Measurements from ENCODE around the gene IGF1R. TPM values are rescaled to one million over a fixed set of nuclear protein-coding genes. Genes with fewer than 3 reads are reported as not detected.

IGF1R gene
- total RNA-seq, 1 experiment from 2014 or later = 0.56 TPM

- H3K27me3 ChIP-seq (ENCODE audit: low read length) = no peaks in the 10 kb centered on the region
- no peak overlapping the region for H3K4me3 ChIP-seq (ENCODE audit: low read length)
- no peak for DNase-seq
- H3K4me2 ChIP-seq (ENCODE audit: low read depth, low read length, poor library complexity, severe bottlenecking) = no peak overlapping the region
- H3K9me3 ChIP-seq (ENCODE audit: low read length) = no peaks in the 10 kb centered on the region
- H3K79me2 ChIP-seq (ENCODE audit: low read length) = no peaks in the 10 kb centered on the region
- no peak overlapping the region for H2AFZ ChIP-seq (ENCODE audit: low read length)
- H3K36me3 ChIP-seq (ENCODE audit: insufficient read depth, low read length) = no peaks in the 10 kb centered on the region
- no peak overlapping the region for H3K27ac ChIP-seq (ENCODE audit: low read length)
- no peaks in the 10 kb centered on the region for H3K4me1 ChIP-seq (ENCODE audit: low read length)
- no peak overlapping the region for H3K9ac ChIP-seq (ENCODE audit: low read length)
- no peaks in the 10 kb centered on the region for H3K9me2 ChIP-seq (replicated peaks; ENCODE audit: insufficient read depth, low read length)
- H4K20me1 ChIP-seq (ENCODE audit: insufficient read depth, low read depth, low read length) = no peaks in the 10 kb centered on the region
These were observed 229.8 kb downstream of the IGF1R start for GRCh38 chr15:98878172-98878571.

DNA sequence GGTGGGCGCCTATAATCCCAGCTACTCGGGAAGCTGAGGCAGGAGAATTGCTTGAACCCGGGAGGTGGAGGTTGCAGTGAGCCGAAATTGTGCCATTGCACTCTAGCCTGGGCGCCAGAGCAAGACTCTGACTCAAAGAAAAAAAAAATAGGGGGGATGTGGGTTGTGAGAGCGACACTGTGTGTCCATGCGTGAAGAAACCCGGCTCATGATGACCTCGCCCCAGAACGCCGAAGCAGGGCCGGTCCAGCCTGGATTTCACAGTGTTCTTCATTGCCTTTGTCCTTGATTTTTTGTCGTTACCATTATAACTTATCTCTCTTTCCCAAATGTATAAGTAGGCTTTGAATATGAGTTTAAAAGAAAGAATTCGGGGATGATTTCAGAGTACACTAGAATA, 230.5 kb downstream of the IGF1R start:
- no peak overlapping the region for H3K27ac ChIP-seq (ENCODE audit: low read length)
- no peaks in the 10 kb centered on the region for H3K79me2 ChIP-seq (ENCODE audit: low read length)

DNA sequence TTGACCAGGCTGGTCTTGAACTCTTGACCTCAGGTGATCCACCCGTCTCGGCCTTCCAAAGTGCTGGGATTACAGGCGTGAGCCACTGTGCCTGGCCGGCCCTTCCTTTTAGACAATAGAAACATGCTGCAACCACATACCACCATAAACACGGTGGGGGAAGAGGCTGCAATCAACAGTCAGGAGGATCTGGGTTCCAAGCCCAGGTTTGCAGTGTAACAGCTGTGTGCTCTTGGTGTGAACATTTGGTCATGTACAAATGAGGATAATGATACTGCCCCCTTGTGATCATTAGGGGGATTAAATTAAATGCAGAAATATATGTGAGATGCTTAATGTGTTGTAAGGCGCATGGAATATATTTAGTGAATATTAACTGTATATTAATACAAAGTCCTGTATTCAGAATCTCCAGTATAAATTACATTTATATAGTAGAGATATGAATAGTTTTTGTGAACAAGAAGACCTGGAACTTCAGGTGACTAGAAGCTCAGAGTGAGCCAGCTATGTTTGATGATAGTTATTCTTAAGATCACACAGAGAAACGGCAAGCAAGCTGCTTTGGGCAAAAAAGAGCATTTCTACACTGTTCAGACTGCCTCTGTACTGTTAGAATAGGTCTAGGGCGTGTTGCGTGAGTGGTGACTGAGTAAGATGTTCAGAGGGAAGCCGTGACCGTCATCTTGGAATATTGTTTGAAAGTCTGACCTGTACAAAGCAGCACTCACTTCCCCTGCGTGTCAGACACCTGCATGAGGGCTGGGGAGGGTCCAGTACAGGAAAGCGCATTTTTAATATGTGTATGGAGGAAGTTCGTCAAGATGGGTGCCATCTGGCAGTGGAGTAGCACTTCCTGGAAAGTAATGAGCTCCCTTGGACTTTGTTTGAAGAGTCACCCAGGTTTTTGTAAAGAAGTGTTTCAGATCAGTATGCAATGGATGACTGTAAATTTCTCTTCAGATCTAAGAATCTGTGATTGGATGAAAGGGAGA, 233.5 kb downstream of the IGF1R start:
- no peak overlapping the region for H2AFZ ChIP-seq (ENCODE audit: low read length)
- no peak overlapping the region for H3K4me2 ChIP-seq (ENCODE audit: low read depth, low read length, poor library complexity, severe bottlenecking)
- no peak overlapping the region for H3K4me3 ChIP-seq (ENCODE audit: low read length)
- no peaks in the 10 kb centered on the region for H3K4me1 ChIP-seq (ENCODE audit: low read length)
- peak; percentile 78 for DNase-seq
- no peaks in the 10 kb centered on the region for H3K9me3 ChIP-seq (ENCODE audit: low read length)
- no peaks in the 10 kb centered on the region for H4K20me1 ChIP-seq (ENCODE audit: insufficient read depth, low read depth, low read length)
- no peaks in the 10 kb centered on the region for H3K27me3 ChIP-seq (ENCODE audit: low read length)
- H3K79me2 ChIP-seq (ENCODE audit: low read length) = no peaks in the 10 kb centered on the region
- H3K27ac ChIP-seq (ENCODE audit: low read length) = no peak overlapping the region
- no peak overlapping the region for H3K9ac ChIP-seq (ENCODE audit: low read length)
- H3K9me2 ChIP-seq (replicated peaks; ENCODE audit: insufficient read depth, low read length) = no peaks in the 10 kb centered on the region
- H3K36me3 ChIP-seq (ENCODE audit: insufficient read depth, low read length) = no peaks in the 10 kb centered on the region

More for the DNA sequence above, 230.5 kb downstream of the IGF1R start:
- H3K27me3 ChIP-seq (ENCODE audit: low read length) = no peaks in the 10 kb centered on the region
- H4K20me1 ChIP-seq (ENCODE audit: insufficient read depth, low read depth, low read length) = no peaks in the 10 kb centered on the region
- no peak overlapping the region for H3K4me2 ChIP-seq (ENCODE audit: low read depth, low read length, poor library complexity, severe bottlenecking)
- no peak for DNase-seq
- no peak overlapping the region for H3K4me3 ChIP-seq (ENCODE audit: low read length)
- H3K4me1 ChIP-seq (ENCODE audit: low read length) = no peaks in the 10 kb centered on the region
- H3K9me2 ChIP-seq (replicated peaks; ENCODE audit: insufficient read depth, low read length) = no peaks in the 10 kb centered on the region
- H3K9me3 ChIP-seq (ENCODE audit: low read length) = no peaks in the 10 kb centered on the region
- H2AFZ ChIP-seq (ENCODE audit: low read length) = no peak overlapping the region
- no peaks in the 10 kb centered on the region for H3K36me3 ChIP-seq (ENCODE audit: insufficient read depth, low read length)
- no peak overlapping the region for H3K9ac ChIP-seq (ENCODE audit: low read length)

DNA sequence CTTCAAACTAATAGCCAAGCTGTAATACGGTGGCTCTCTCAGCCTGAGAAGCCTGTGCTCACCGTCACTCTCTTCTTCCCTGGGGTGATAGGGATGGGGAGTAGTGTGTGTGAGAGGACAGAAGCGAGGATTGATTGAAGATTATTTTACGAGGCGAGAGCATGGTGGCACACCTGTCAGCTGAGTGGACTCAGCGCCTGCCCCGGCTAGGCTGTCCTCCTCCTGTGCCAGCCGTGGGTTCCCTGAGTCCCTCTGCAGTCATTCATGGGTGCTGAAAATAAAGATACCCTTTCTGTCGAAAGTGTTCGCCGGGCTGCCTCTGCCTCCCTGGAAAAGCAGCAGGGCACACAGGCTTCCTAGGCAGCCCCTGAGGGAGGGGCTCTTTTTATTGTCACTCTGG, 235.1 kb downstream of the IGF1R start:
- DNase-seq = no peak
- no peaks in the 10 kb centered on the region for H3K4me1 ChIP-seq (ENCODE audit: low read length)
- H4K20me1 ChIP-seq (ENCODE audit: insufficient read depth, low read depth, low read length) = no peaks in the 10 kb centered on the region
- H3K4me2 ChIP-seq (ENCODE audit: low read depth, low read length, poor library complexity, severe bottlenecking) = no peak overlapping the region
- no peak overlapping the region for H3K9ac ChIP-seq (ENCODE audit: low read length)
- H3K9me2 ChIP-seq (replicated peaks; ENCODE audit: insufficient read depth, low read length) = no peaks in the 10 kb centered on the region
- no peaks in the 10 kb centered on the region for H3K27me3 ChIP-seq (ENCODE audit: low read length)
- H3K4me3 ChIP-seq (ENCODE audit: low read length) = no peak overlapping the region
- H3K9me3 ChIP-seq (ENCODE audit: low read length) = no peaks in the 10 kb centered on the region
- H3K27ac ChIP-seq (ENCODE audit: low read length) = no peak overlapping the region
- no peaks in the 10 kb centered on the region for H3K36me3 ChIP-seq (ENCODE audit: insufficient read depth, low read length)
- H3K79me2 ChIP-seq (ENCODE audit: low read length) = no peaks in the 10 kb centered on the region
- H2AFZ ChIP-seq (ENCODE audit: low read length) = no peak overlapping the region

DNA sequence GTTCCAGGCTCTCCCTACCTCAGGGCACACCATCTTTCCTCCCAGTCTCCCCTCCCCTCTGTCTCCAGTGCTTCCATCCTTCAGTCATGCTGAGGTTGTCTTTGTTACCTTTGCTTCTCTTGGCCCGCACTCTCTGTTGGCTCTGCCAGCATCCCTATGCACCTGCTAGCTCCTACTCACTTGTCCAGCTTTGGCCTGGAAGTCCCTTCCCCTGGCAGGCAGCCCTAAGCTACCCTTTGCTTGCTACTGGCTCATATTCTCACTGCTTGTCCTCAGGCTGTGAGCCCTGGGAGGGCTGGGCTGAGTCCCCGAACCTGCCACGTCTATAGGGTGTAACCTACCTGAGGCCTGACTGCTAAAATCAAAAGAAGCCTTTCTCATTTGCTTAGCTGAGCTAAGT, 236.6 kb downstream of the IGF1R start:
- no peaks in the 10 kb centered on the region for H3K79me2 ChIP-seq (ENCODE audit: low read length)
- no peak overlapping the region for H3K4me2 ChIP-seq (ENCODE audit: low read depth, low read length, poor library complexity, severe bottlenecking)
- H3K4me3 ChIP-seq (ENCODE audit: low read length) = no peak overlapping the region
- H4K20me1 ChIP-seq (ENCODE audit: insufficient read depth, low read depth, low read length) = no peaks in the 10 kb centered on the region
- no peaks in the 10 kb centered on the region for H3K4me1 ChIP-seq (ENCODE audit: low read length)
- H2AFZ ChIP-seq (ENCODE audit: low read length) = no peak overlapping the region
- no peak overlapping the region for H3K9ac ChIP-seq (ENCODE audit: low read length)
- H3K9me2 ChIP-seq (replicated peaks; ENCODE audit: insufficient read depth, low read length) = no peaks in the 10 kb centered on the region
- H3K27me3 ChIP-seq (ENCODE audit: low read length) = no peaks in the 10 kb centered on the region
- H3K27ac ChIP-seq (ENCODE audit: low read length) = no peak overlapping the region
- H3K9me3 ChIP-seq (ENCODE audit: low read length) = no peaks in the 10 kb centered on the region
- DNase-seq = no peak
- H3K36me3 ChIP-seq (ENCODE audit: insufficient read depth, low read length) = no peaks in the 10 kb centered on the region

DNA sequence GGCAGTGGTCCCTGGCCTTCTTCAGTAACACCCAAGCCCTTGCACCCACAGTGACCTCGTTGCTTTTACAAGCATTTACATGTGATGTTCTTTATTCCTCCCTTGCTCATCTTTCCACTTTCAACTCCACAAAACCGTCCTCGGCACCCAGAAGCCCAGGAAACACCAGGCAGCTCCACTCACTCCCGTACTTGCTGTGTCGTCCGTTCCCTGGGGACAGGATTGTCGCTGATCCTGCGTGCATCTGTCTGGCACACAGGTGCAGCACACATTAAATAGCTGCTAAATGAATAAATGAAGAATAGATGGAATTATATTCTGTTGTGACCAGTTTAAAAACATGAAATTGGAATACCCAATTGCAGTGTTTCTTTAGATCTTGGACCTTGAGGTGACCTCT, 239.6 kb downstream of the IGF1R start:
- no peak overlapping the region for H3K27ac ChIP-seq (ENCODE audit: low read length)
- no peak overlapping the region for H3K4me3 ChIP-seq (ENCODE audit: low read length)
- no peaks in the 10 kb centered on the region for H3K79me2 ChIP-seq (ENCODE audit: low read length)
- no peak overlapping the region for H3K4me2 ChIP-seq (ENCODE audit: low read depth, low read length, poor library complexity, severe bottlenecking)
- no peaks in the 10 kb centered on the region for H3K27me3 ChIP-seq (ENCODE audit: low read length)
- H3K9me2 ChIP-seq (replicated peaks; ENCODE audit: insufficient read depth, low read length) = no peaks in the 10 kb centered on the region
- no peaks in the 10 kb centered on the region for H4K20me1 ChIP-seq (ENCODE audit: insufficient read depth, low read depth, low read length)
- no peaks in the 10 kb centered on the region for H3K4me1 ChIP-seq (ENCODE audit: low read length)
- no peak for DNase-seq
- no peaks in the 10 kb centered on the region for H3K36me3 ChIP-seq (ENCODE audit: insufficient read depth, low read length)
- no peaks in the 10 kb centered on the region for H3K9me3 ChIP-seq (ENCODE audit: low read length)
- no peak overlapping the region for H3K9ac ChIP-seq (ENCODE audit: low read length)
- H2AFZ ChIP-seq (ENCODE audit: low read length) = no peak overlapping the region

GRCh38 chr15:98888820-98889479, 240.6 kb downstream of the IGF1R start:
- Histone ChIP-seq H3K79me2 (ENCODE audit: low read length) (no peaks in the 10 kb centered on the region), H3K4me1 (ENCODE audit: low read length) (no peaks in the 10 kb centered on the region), H3K4me2 (ENCODE audit: low read depth, low read length, poor library complexity, severe bottlenecking) (no peak overlapping the region), H3K9me3 (ENCODE audit: low read length) (no peaks in the 10 kb centered on the region), H3K27me3 (ENCODE audit: low read length) (no peaks in the 10 kb centered on the region), H2AFZ (ENCODE audit: low read length) (no peak overlapping the region), H3K9me2 (replicated peaks; ENCODE audit: insufficient read depth, low read length) (no peaks in the 10 kb centered on the region), H3K9ac (ENCODE audit: low read length) (no peak overlapping the region), H3K27ac (ENCODE audit: low read length) (no peak overlapping the region), H4K20me1 (ENCODE audit: insufficient read depth, low read depth, low read length) (no peaks in the 10 kb centered on the region), H3K4me3 (ENCODE audit: low read length) (no peak overlapping the region), H3K36me3 (ENCODE audit: insufficient read depth, low read length) (no peaks in the 10 kb centered on the region)
- DNase-seq = no peak

DNA sequence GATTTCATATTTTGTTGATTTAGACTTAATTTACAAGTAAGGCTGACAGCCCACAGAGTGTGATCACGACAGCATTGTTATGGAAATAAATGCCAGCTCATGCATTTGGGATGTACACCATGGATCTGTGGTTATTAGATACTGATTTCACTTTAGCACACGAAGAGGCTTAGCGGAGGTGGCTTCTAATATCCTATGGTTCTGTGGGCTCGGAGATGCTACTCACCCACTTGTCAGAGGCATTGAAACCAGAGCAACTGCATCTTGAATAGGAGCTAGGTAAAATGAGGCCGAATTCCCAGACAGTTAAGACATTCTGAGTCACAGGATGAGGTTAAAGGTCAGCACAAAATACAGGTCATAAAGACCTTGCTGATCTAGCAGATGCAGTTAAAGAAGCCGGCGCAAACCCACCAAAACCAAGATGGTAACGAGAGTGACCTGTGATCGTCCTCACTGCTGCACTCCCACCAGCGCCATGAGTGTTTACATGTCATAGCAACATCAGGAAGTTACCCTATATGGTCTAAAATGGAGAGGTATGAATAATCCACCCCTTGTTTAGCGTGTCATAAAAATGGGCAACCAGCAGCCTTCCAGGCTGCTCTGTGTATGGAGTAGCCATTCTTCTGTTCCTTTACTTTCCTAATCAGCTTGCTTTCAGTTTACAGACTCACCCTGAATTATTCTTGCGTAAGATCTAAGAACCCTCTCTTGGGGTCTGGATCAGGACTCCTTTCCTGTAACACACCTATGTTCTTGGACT, 241.8 kb downstream of the IGF1R start:
- no peaks in the 10 kb centered on the region for H3K79me2 ChIP-seq (ENCODE audit: low read length)
- DNase-seq = no peak
- H3K4me2 ChIP-seq (ENCODE audit: low read depth, low read length, poor library complexity, severe bottlenecking) = no peak overlapping the region
- no peaks in the 10 kb centered on the region for H3K4me1 ChIP-seq (ENCODE audit: low read length)
- no peaks in the 10 kb centered on the region for H4K20me1 ChIP-seq (ENCODE audit: insufficient read depth, low read depth, low read length)
- no peak overlapping the region for H3K4me3 ChIP-seq (ENCODE audit: low read length)
- no peak overlapping the region for H2AFZ ChIP-seq (ENCODE audit: low read length)
- no peak overlapping the region for H3K27ac ChIP-seq (ENCODE audit: low read length)
- no peaks in the 10 kb centered on the region for H3K27me3 ChIP-seq (ENCODE audit: low read length)
- no peaks in the 10 kb centered on the region for H3K36me3 ChIP-seq (ENCODE audit: insufficient read depth, low read length)
- no peaks in the 10 kb centered on the region for H3K9me3 ChIP-seq (ENCODE audit: low read length)
- no peaks in the 10 kb centered on the region for H3K9me2 ChIP-seq (replicated peaks; ENCODE audit: insufficient read depth, low read length)
- H3K9ac ChIP-seq (ENCODE audit: low read length) = no peak overlapping the region

All from Karpas-422 (cell line).